Measurements from ENCODE around the gene RNF8.

GRCh38 chr6:37352384-37352783 lies 1.4 kb upstream of the RNF8 start:
- TF ChIP-seq CTCF (IDR thresholded peaks at IDR 0.05), result no peak
- no peak for TF ChIP-seq POLR2A (IDR thresholded peaks at IDR 0.05)
